Measurements from ENCODE around the gene CHAT.

GRCh38 chr10:49613165-49613881, 514 bp upstream of the CHAT start:
- no peak for TF ChIP-seq POLR2A (IDR thresholded peaks at IDR 0.05)
- no peak for TF ChIP-seq CTCF (IDR thresholded peaks at IDR 0.05)
